Common myeloid progenitor, CD34-positive (primary cell): ENCODE data around the gene IL20RA.

Source experiments
- CTCF ChIA-PET: fragments of 350-600 bp; sonication (Branson Sonifier 250); formaldehyde crosslinking; loops from one replicate; lab custom pipeline; 2021; ENCODE audit warnings: antibody characterized with exemption; lab: Charles Lee
- POLR2A ChIA-PET: fragments of 350-600 bp; sonication (Branson Sonifier 250); formaldehyde crosslinking; loops from one replicate; lab custom pipeline; 2021; ENCODE audit warnings: antibody characterized with exemption; lab: Charles Lee
- DNase-seq, 3 donors: peaks; one replicate each; pipeline versions ENCODE4 v3.0.0 to v3.0.0-alpha.2; 2013
- H3K27ac ChIP-seq, 2 experiments: 1 replicate in 1 of 2; 2 replicates in 1 of 2; pipeline ENCODE4 v1.7.0; 2013; ENCODE audit warnings: inconsistent platforms in 2 of 2, low read length in 2 of 2, mild to moderate bottlenecking in 2 of 2, low read depth in 1 of 2, moderate library complexity in 1 of 2; ENCODE audit not compliant: severe bottlenecking in 2 of 2, insufficient read depth in 1 of 2, poor library complexity in 1 of 2
- H3K27me3 ChIP-seq, 5 experiments: replicated peaks in 2 of 5; 1 replicate in 3 of 5; 2 replicates in 2 of 5; pipeline versions ENCODE4 v1.6.1 to v1.7.0; 2013; ENCODE audit warnings: low read length in 4 of 5, mild to moderate bottlenecking in 2 of 5, moderate library complexity in 2 of 5, inconsistent platforms in 1 of 5; ENCODE audit not compliant: insufficient read depth in 5 of 5, control insufficient read depth in 4 of 5
- H3K36me3 ChIP-seq, 4 experiments: 1 replicate in 2 of 4; 2 replicates in 2 of 4; pipeline versions ENCODE4 v1.6.1 to v1.7.0; 2013; ENCODE audit warnings: low read length in 3 of 4, control low read depth in 1 of 4, mild to moderate bottlenecking in 1 of 4; ENCODE audit not compliant: control insufficient read depth in 4 of 4, insufficient read depth in 4 of 4
- H3K4me1 ChIP-seq, 4 experiments: 1 replicate in 3 of 4; 2 replicates in 1 of 4; pipeline versions ENCODE4 v1.6.1 to v1.7.1; 2013; ENCODE audit warnings: low read length in 3 of 4, mild to moderate bottlenecking in 3 of 4, control low read depth in 1 of 4, inconsistent platforms in 1 of 4, moderate library complexity in 1 of 4; ENCODE audit not compliant: control insufficient read depth in 4 of 4, insufficient read depth in 4 of 4; ENCODE audit errors: control extremely low read depth in 1 of 4
- H3K4me3 ChIP-seq, 7 experiments: 1 replicate in 4 of 7; 2 replicates in 3 of 7; pipeline versions ENCODE4 v1.5.1 to v1.7.0; 2013; ENCODE audit warnings: mild to moderate bottlenecking in 7 of 7, low read length in 6 of 7, moderate library complexity in 6 of 7, inconsistent platforms in 2 of 7, low read depth in 2 of 7, control low read depth in 1 of 7; ENCODE audit not compliant: insufficient read depth in 4 of 7, control insufficient read depth in 1 of 7; ENCODE audit errors: extremely low read depth in 1 of 7
- H3K9me3 ChIP-seq, 5 experiments: 1 replicate in 4 of 5; 2 replicates in 1 of 5; pipeline versions ENCODE4 v1.6.1 to v1.7.1; 2013; ENCODE audit warnings: low read length in 4 of 5, mild to moderate bottlenecking in 2 of 5, inconsistent platforms in 1 of 5, low read depth in 1 of 5, moderate library complexity in 1 of 5; ENCODE audit not compliant: control insufficient read depth in 4 of 5, insufficient read depth in 2 of 5; ENCODE audit errors: control extremely low read depth in 1 of 5
- WGBS: methylation state at CpG from one replicate; pipeline ENCODE4 v1.1.5; 2013; ENCODE audit not compliant: insufficient coverage; 5-methylcytosine and 5-hydroxymethylcytosine counted together

The IL20RA gene

DNA sequence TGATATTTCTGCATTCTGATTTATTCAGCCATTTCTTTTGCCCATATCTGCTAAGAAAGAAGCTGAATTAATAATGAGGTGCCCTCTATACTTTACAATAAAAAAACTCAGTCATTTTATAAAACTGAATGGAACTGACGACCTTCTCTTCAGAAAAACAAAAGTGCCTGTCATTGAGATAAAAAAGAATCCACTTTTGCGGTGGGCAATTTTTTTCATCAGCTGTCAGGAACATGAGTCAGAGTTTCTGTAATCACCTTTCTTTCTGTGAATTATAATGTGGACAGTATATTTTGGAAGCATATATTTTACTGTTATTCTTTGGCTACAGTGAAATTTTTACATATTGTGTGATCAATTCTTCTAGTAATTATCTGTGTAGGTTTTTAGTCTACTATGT, 33.4 kb downstream of the IL20RA start:
- Histone ChIP-seq H3K36me3 (no peaks in the 10 kb centered on the region), H3K9me3 (no peaks in the 10 kb centered on the region), H3K4me1 (no peaks in the 10 kb centered on the region), H3K27me3 (peaks cover 13 to 66% (median 23%) of the 10 kb centered on the region in 5 experiments), H3K27ac (no peak overlapping the region), H3K4me3 (no peak overlapping the region)
- no peak for DNase-seq
- POLR2A ChIA-PET = interaction anchor here (0.7 kb wide), 1 partner anchor 590 kb away, joined by 3 read pairs; no protein-coding TSS in a partner anchor
- CTCF ChIA-PET = no interaction called here
- 100% methylated on average over 1 of the region's 2 CpGs for WGBS

DNA sequence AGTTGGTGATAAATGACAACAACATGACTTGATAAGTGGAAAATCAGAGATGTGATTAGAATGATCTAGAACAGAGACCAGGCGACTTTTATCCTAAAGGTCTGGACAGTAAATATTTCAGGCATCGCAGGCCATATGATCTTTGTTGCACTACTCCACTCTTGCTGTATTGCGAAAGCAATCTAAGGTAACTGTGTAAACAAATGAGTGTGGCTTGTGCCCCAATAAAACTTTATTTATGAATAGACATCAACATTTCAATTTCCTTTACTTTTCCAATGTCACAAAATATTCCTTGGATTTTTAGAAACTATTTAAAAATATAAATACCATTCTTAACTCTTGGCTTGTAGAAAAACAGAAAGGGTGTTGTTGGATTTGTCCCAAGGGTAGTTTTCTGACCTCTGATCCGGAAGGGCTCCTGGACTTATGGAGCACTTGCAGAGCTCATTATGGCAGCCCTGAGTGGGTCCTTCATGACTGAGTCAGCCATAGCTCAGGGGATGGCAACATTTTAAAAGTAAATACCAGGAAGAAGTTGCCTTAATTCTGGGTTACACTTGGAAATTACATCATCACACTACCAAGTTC, 34.5 kb downstream of the IL20RA start:
- Histone ChIP-seq H3K27ac (no peak overlapping the region), H3K4me3 (no peak overlapping the region), H3K9me3 (no peaks in the 10 kb centered on the region), H3K27me3 (peaks cover 12 to 60% (median 18%) of the 10 kb centered on the region in 5 experiments), H3K4me1 (no peaks in the 10 kb centered on the region), H3K36me3 (no peaks in the 10 kb centered on the region)
- WGBS = 97% methylated on average over 3 of the region's 4 CpGs
- no peak for DNase-seq
- CTCF ChIA-PET = no interaction called here
- POLR2A ChIA-PET = no interaction called here

DNA sequence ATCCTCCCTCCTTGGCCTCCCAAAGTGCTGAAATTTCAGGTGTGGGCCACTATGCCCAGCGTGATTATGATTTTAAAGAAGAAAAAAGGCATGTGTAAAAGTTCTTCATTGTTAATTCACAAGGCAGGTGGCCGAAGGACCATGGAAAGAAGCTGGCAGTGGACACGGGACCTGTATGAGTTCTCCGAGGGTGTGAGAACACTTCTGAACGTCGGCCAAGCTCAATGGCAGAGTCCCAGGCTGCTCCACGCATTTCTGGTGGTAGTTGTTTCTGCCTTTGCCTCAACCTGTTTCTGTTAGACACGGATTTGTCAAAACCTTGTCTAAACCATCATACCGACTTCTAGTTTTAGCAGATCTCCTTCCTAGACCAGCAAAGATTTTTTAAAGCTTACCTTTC, 36.6 kb downstream of the IL20RA start:
- H3K4me3 ChIP-seq = no peak overlapping the region
- 95% methylated on average over 9 of the region's 9 CpGs for WGBS
- CTCF ChIA-PET = no interaction called here
- H3K4me1 ChIP-seq = no peaks in the 10 kb centered on the region
- peaks cover 6 to 57% (median 27%) of the 10 kb centered on the region in 5 experiments for H3K27me3 ChIP-seq
- H3K27ac ChIP-seq = no peak overlapping the region
- DNase-seq = no peak
- H3K9me3 ChIP-seq = no peaks in the 10 kb centered on the region
- POLR2A ChIA-PET = no interaction called here
- no peaks in the 10 kb centered on the region for H3K36me3 ChIP-seq

DNA sequence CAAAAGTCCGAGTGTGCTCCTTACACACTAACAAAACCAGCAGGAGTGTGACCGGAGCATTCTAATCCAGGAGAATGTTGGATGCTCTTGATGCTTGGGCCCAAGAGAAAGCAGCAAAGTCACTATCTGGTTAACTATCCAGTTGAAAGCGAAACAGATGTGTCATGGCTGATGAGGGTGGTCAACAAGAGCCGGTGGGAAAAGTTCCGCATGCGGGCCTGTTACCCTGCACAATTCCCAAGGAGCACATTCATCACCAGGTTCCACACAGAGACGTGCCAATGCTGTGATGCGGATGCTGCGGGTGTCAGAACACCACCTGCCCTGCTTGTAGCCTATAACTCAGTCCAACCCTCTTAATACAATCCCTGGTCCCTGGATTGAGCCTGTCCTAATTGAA, 38.7 kb downstream of the IL20RA start:
- ChIA-PET CTCF (interaction anchor here (1.8 kb wide), 1 partner anchor 14 kb away, joined by 3 read pairs; no protein-coding TSS in a partner anchor), POLR2A (no interaction called here)
- Histone ChIP-seq H3K4me3 (no peak overlapping the region), H3K9me3 (no peaks in the 10 kb centered on the region), H3K36me3 (no peaks in the 10 kb centered on the region), H3K4me1 (no peaks in the 10 kb centered on the region), H3K27ac (no peak overlapping the region), H3K27me3 (peaks cover 7 to 59% (median 25%) of the 10 kb centered on the region in 5 experiments)
- DNase-seq = no peak
- 100% methylated on average over 6 of the region's 9 CpGs for WGBS

DNA sequence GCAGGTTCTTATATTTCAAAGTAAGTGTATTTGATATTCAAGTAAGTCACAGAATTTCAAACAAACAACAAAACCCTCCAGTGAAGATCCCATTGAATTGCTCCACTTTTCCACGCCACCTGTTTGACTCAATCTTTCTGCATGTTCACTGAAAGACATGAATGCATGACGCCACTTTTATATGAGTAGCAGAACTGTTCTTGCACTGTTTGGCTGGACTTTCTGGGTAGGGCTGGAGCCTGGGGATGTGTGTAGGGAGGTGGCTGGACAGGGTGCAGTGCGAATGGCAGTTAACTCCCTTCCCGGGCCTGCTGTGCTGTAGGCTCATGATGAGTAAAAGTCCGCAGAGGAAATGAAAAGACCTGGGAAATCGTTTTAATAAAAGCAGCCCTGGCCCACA, 39.7 kb downstream of the IL20RA start:
- peaks cover 6 to 55% (median 21%) of the 10 kb centered on the region in 5 experiments for H3K27me3 ChIP-seq
- H3K4me3 ChIP-seq = no peak overlapping the region
- CTCF ChIA-PET = interaction anchor here (1.7 kb wide), 1 partner anchor 10 kb away, joined by 5 read pairs; no protein-coding TSS in a partner anchor
- no peaks in the 10 kb centered on the region for H3K9me3 ChIP-seq
- no peak overlapping the region for H3K27ac ChIP-seq
- no peaks in the 10 kb centered on the region for H3K36me3 ChIP-seq
- 100% methylated on average over 3 of the region's 6 CpGs for WGBS
- DNase-seq = no peak
- H3K4me1 ChIP-seq = no peaks in the 10 kb centered on the region
- POLR2A ChIA-PET = no interaction called here

DNA sequence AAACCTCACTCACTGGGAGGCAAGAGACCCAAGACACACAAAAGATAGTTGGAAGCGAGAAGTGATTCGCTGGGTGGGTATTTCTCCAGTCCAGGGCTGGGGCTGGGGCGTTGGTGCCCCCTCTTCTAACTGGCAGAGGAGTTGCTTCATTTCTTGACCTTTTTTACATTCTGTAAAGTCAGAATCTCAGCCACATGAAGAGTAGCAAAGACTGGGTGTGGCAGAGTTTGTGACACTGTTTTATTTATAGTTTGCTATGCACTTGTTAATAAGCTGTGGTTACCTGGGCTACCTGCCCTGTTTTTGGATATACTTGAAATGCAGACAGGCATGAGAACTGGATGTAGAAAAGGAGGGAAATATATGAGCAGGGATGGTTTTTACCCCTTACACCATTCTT, 42.3 kb downstream of the IL20RA start:
- no peak overlapping the region for H3K27ac ChIP-seq

DNA sequence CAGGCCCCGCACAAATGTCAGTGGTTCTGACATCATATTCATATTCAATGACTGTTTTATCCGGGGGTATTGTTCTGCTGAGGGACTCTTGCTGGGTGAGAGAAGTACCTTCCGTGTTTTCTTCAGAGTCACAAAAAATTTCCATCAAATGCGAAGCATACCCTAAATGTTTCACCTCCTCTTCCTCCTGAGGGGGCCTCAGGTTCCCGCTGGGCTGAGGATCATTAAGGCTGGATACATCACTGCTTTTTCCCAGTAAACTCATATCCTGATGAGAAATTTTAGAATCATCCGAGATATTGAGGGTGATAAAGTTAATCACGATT, 42.8 kb downstream of the IL20RA start:
- Histone ChIP-seq H3K9me3 (no peaks in the 10 kb centered on the region), H3K4me1 (no peaks in the 10 kb centered on the region), H3K27me3 (peaks cover 2 to 48% (median 15%) of the 10 kb centered on the region in 5 experiments), H3K4me3 (no peak overlapping the region), H3K27ac (no peak overlapping the region), H3K36me3 (no peaks in the 10 kb centered on the region)
- CTCF ChIA-PET = interaction anchor here (1.0 kb wide), 1 partner anchor 12 kb away, joined by 5 read pairs; no protein-coding TSS in a partner anchor
- POLR2A ChIA-PET = no interaction called here
- 71% methylated on average over 5 of the region's 7 CpGs for WGBS
- no peak for DNase-seq

More for the DNA sequence above, 42.3 kb downstream of the IL20RA start:
- no peaks in the 10 kb centered on the region for H3K36me3 ChIP-seq
- CTCF ChIA-PET = interaction anchor here (2.1 kb wide), 1 partner anchor 13 kb away, joined by 4 read pairs; no protein-coding TSS in a partner anchor
- no peak overlapping the region for H3K4me3 ChIP-seq
- DNase-seq = no peak
- no peaks in the 10 kb centered on the region for H3K4me1 ChIP-seq
- 83% methylated on average over 3 of the region's 3 CpGs for WGBS
- peaks cover 2 to 49% (median 20%) of the 10 kb centered on the region in 5 experiments for H3K27me3 ChIP-seq
- H3K9me3 ChIP-seq = no peaks in the 10 kb centered on the region
- POLR2A ChIA-PET = no interaction called here
